Panc1 (cell line): ENCODE measurements around the gene PHIP. TPM values are rescaled to one million over a fixed set of nuclear protein-coding genes. Genes with fewer than 3 reads are reported as not detected.

ENCODE experiments used
- ATAC-seq: fragments of 200-7000 bp; cut with Tn5 transposase; 2 replicates; pipeline ENCODE4 v1.9.1; 2020; ENCODE audit warnings: mild to moderate bottlenecking, moderate library complexity
- BruUV-seq: library from RNA; stranded (reverse); fragments of 400-500 nt; replicated peaks from 2 replicates; lab custom pipeline; 2021; lab: Mats Ljungman, UMichigan
- CTCF ChIA-PET: fragments of 300-600 bp; sonication (Branson Sonifier 250); formaldehyde crosslinking; loops from one replicate; lab custom pipeline; 2022; ENCODE audit warnings: antibody characterized with exemption; lab: Charles Lee
- POLR2A ChIA-PET: fragments of 300-600 bp; sonication (Branson Sonifier 250); formaldehyde crosslinking; loops from one replicate; lab custom pipeline; 2022; ENCODE audit warnings: antibody characterized with exemption; lab: Charles Lee
- DNase-seq: peaks from one replicate; pipeline ENCODE4 v3.0.0-alpha.2; 2010; ENCODE audit warnings: low read depth, low spot score
- H3K27ac ChIP-seq: 2 replicates; pipeline ENCODE4 v1.5.1; 2011; ENCODE audit warnings: mild to moderate bottlenecking, low read length, inconsistent platforms
- H3K27me3 ChIP-seq: fragments of 200-500 bp; sonication (Bioruptor generic); 2 replicates; pipeline ENCODE4 v1.6.0; 2014; ENCODE audit warnings: low read length, inconsistent platforms; ENCODE audit not compliant: control insufficient read depth, insufficient read depth
- H3K36me3 ChIP-seq: fragments of 200-500 bp; sonication (Bioruptor generic); 2 replicates; pipeline ENCODE4 v1.5.1; 2014; ENCODE audit warnings: inconsistent platforms, mild to moderate bottlenecking, low read length, moderate library complexity; ENCODE audit not compliant: control insufficient read depth, insufficient read depth
- H3K4me1 ChIP-seq: 2 replicates; pipeline ENCODE4 v1.5.1; 2011; ENCODE audit warnings: inconsistent platforms, mild to moderate bottlenecking, low read length, moderate library complexity; ENCODE audit not compliant: control insufficient read depth, insufficient read depth
- H3K4me3 ChIP-seq, 2 experiments: 2 replicates each; pipeline ENCODE4 v1.5.1; 2011 to 2012; ENCODE audit warnings: low read depth in 2 of 2, low read length in 2 of 2, mild to moderate bottlenecking in 2 of 2, inconsistent platforms in 1 of 2, moderate library complexity in 1 of 2
- H3K9me3 ChIP-seq: fragments of 200-500 bp; sonication (Bioruptor generic); 2 replicates; pipeline ENCODE4 v1.5.1; 2014; ENCODE audit warnings: low read depth, mild to moderate bottlenecking, inconsistent platforms, low read length, moderate library complexity; ENCODE audit not compliant: control insufficient read depth, insufficient read depth
- CTCF ChIP-seq: fragments of 450-650 bp; IDR thresholded peaks from 2 replicates; pipeline ENCODE4 v1.5.1; 2017; ENCODE audit warnings: mild to moderate bottlenecking
- POLR2AphosphoS5 ChIP-seq: IDR thresholded peaks from 2 replicates; pipeline ENCODE4 v1.6.1; 2012; ENCODE audit warnings: mild to moderate bottlenecking, low read depth, low read length, moderate library complexity
- SIN3A ChIP-seq: IDR thresholded peaks from 2 replicates; pipeline ENCODE4 v1.6.1; 2012; ENCODE audit warnings: low read depth, mild to moderate bottlenecking, low read length, moderate library complexity, borderline replicate concordance; ENCODE audit not compliant: insufficient read depth
- TCF7L2 ChIP-seq: IDR thresholded peaks from 2 replicates; pipeline ENCODE4 v1.6.1; 2011; ENCODE audit warnings: mild to moderate bottlenecking, low read depth, low read length, inconsistent platforms
- in situ Hi-C: cut with HindIII; loops from 2 replicates; pipeline ENCODE4 v1.10.0; 2016; ENCODE audit warnings: low sequenced_read_pairs, low pct_unique_long_range_greater_than_20kb
- intact Hi-C: fragments of 100-400 bp; cut with micrococcal nuclease; formaldehyde crosslinking; loops from one replicate; pipeline ENCODE4 v1.10.0; 2022; ENCODE audit not compliant: unreplicated experiment
- total RNA-seq: library from RNA; stranded (reverse); gene quantifications from one replicate; pipeline ENCODE4 v1.2.1, GENCODE V29; 2021; ENCODE audit not compliant: unreplicated experiment
- TF ChIP-seq, protein P1 (sequence below), 2 experiments: IDR thresholded peaks; 2 replicates each; pipeline ENCODE4 v1.6.1; 2011 to 2012; ENCODE audit warnings: low read depth in 2 of 2, control low read depth in 1 of 2, low read length in 1 of 2, mild to moderate bottlenecking in 1 of 2, moderate library complexity in 1 of 2; ENCODE audit not compliant: insufficient read depth in 1 of 2

The PHIP gene
- total RNA-seq, 1 experiment from 2014 or later: 28.0 TPM

DNA sequence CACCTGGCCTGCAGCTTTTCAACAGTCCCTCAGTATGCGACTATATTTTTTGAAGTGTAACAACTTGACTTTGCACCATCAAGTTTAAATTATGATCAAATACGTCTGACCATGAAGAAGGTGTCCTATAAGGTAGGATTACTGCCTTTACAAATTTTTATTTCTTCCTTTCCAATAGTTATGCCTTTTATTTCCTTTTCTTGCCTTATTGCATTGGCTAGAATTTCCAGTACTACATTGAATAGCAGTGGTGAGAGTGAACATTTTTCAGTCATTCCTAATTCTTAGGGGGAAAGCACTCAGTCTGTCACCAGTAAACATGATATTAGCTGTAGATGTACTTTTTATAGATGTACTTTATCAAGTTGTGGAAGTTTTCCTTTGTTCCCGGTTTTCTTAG lies 129.3 kb downstream of the PHIP start:
- TF ChIP-seq SIN3A (no peak), CTCF (no peak), POLR2AphosphoS5 (no peak), TCF7L2 (no peak)
- TF ChIP-seq, protein P1, sequence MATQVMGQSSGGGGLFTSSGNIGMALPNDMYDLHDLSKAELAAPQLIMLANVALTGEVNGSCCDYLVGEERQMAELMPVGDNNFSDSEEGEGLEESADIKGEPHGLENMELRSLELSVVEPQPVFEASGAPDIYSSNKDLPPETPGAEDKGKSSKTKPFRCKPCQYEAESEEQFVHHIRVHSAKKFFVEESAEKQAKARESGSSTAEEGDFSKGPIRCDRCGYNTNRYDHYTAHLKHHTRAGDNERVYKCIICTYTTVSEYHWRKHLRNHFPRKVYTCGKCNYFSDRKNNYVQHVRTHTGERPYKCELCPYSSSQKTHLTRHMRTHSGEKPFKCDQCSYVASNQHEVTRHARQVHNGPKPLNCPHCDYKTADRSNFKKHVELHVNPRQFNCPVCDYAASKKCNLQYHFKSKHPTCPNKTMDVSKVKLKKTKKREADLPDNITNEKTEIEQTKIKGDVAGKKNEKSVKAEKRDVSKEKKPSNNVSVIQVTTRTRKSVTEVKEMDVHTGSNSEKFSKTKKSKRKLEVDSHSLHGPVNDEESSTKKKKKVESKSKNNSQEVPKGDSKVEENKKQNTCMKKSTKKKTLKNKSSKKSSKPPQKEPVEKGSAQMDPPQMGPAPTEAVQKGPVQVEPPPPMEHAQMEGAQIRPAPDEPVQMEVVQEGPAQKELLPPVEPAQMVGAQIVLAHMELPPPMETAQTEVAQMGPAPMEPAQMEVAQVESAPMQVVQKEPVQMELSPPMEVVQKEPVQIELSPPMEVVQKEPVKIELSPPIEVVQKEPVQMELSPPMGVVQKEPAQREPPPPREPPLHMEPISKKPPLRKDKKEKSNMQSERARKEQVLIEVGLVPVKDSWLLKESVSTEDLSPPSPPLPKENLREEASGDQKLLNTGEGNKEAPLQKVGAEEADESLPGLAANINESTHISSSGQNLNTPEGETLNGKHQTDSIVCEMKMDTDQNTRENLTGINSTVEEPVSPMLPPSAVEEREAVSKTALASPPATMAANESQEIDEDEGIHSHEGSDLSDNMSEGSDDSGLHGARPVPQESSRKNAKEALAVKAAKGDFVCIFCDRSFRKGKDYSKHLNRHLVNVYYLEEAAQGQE (IDR thresholded peaks at IDR 0.05; ENCODE audit: insufficient read depth in 1 of 2, low read depth in 2 of 2, low read length in 1 of 2): no peak
- ATAC-seq (no peak), DNase-seq (no peak)
- ChIA-PET POLR2A (no interaction called here), CTCF (no interaction called here)
- Histone ChIP-seq H3K36me3 (peaks cover 37% of the 10 kb centered on the region), H3K9me3 (peaks cover 11% of the 10 kb centered on the region; the same call in 1 of the 2 replicates), H3K4me1 (no peaks in the 10 kb centered on the region), H3K27me3 (no peaks in the 10 kb centered on the region), H3K27ac (no peak overlapping the region), H3K4me3 (no peak overlapping the region)
- BruUV-seq: no TSS peak
- intact Hi-C loops: no loop called here
- in situ Hi-C loops: no loop called here

DNA sequence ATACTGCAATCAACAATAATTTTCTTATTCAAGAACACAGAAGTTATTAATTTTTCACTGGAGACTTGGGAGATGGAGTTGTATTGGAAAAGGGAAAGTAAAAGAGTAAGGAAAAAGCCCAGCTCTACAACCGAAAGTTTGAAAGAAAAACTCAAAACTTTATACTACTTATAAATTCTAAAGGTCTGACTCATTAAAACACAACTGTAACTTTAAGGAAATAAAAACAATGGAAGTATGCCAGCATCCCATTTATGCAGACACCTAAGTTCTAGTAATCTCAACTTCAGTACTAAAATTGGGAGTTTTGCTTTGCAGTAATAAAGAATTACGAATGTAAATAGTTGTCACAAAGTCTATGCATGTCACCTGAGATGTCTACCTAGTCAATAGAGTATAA lies 130.1 kb downstream of the PHIP start:
- peaks cover 36% of the 10 kb centered on the region for H3K36me3 ChIP-seq

More for the DNA sequence above, 130.1 kb downstream of the PHIP start:
- no peak overlapping the region for H3K27ac ChIP-seq
- no TSS peak for BruUV-seq
- TF ChIP-seq, protein P1 (IDR thresholded peaks at IDR 0.05; ENCODE audit: insufficient read depth in 1 of 2, low read depth in 2 of 2, low read length in 1 of 2): no peak
- TF ChIP-seq POLR2AphosphoS5: no peak
- TF ChIP-seq TCF7L2: no peak
- no peak for TF ChIP-seq CTCF
- TF ChIP-seq SIN3A: no peak
- intact Hi-C loops (no loop called here), in situ Hi-C loops (no loop called here)
- no peak overlapping the region for H3K4me3 ChIP-seq
- ChIA-PET POLR2A (no interaction called here), CTCF (no interaction called here)
- ATAC-seq (no peak), DNase-seq (no peak)
- no peaks in the 10 kb centered on the region for H3K27me3 ChIP-seq
- H3K9me3 ChIP-seq: peaks cover 11% of the 10 kb centered on the region; the same call in 1 of the 2 replicates
- H3K4me1 ChIP-seq: no peaks in the 10 kb centered on the region
